Measurements from ENCODE around the gene FAR1.
A peak's percentile ranks its signal among the peaks of the same experiment; 100 is the strongest.

FAR1 gene

GRCh38 chr11:13695886-13696285 lies 27.4 kb downstream of the FAR1 start:
- TF ChIP-seq CTCF (IDR thresholded peaks at IDR 0.05; ENCODE audit: insufficient read depth, missing control alignments), result no peak
- DNase-seq (ENCODE audit: insufficient read length, low spot score) (no peak), FAIRE-seq (no peak)

DNA sequence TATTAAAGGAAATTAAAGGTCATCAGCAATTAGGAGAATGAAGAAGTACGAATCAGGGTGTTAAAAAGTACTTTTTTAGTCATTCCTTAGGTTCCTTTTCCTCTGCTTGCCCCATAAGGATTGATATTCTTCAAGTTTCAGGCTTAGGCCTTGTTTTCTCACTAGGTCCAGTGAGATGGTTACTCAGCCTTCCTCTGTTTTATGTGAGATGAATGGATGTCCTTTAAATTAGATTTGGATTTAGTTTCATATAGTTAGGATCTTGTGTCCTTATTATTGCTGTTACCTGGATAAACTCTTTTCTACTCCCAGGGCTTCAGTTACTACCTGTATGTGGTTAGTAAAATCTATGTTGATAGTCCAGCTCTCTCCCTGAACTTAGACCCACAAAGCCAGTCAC lies 29.2 kb downstream of the FAR1 start:
- FAIRE-seq (no peak), DNase-seq (ENCODE audit: insufficient read length, low spot score) (no peak)
- TF ChIP-seq CTCF (IDR thresholded peaks at IDR 0.05; ENCODE audit: insufficient read depth, missing control alignments), result no peak

DNA sequence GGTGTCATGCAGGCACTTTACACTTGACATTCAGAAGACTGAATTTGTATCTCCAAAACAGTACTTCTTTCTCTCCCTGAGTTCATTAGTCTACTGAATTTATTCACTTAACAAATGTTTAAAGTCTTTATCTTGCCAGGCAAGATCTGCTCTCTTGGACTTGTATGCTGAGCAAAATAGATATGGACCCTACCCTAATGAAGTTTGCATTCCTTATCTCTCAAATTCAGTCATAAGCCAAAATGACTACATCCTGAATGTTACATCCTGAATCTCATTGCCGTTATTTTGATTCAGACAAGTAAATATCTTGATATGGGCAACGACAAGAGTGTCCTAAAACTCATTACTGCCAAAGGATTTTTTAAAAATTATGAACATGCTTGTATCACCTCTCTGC lies 29.7 kb downstream of the FAR1 start:
- DNase-seq (ENCODE audit: insufficient read length, low spot score) (no peak), FAIRE-seq (no peak)
- no peak for TF ChIP-seq CTCF (IDR thresholded peaks at IDR 0.05; ENCODE audit: insufficient read depth, missing control alignments)

- DNase-seq (ENCODE audit: insufficient read length, low spot score) (no peak), FAIRE-seq (no peak)
- TF ChIP-seq CTCF (IDR thresholded peaks at IDR 0.05; ENCODE audit: insufficient read depth, missing control alignments), result no peak
Observed at GRCh38 chr11:13699041-13699440, 30.6 kb downstream of the FAR1 start.

DNA sequence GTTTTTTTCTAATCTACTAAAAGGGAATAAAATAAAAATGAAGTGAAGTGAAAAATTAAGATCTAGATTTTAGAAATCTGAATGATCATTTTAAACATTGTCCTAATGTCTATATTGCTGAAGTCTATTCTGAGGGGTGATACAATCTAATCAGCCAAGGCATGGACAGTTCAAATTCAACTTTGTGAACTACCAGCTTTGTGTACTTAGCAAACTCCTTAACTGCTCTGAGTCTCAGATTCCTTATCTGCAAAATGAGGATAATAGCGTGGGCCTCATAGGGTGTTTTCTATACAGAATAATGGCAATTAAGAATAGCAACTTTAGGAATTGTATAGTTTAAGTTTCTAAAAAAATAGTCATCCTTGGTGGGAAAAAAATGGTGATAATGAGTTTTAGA lies 31.4 kb downstream of the FAR1 start:
- DNase-seq (ENCODE audit: insufficient read length, low spot score) (no peak), FAIRE-seq (no peak)
- no peak for TF ChIP-seq CTCF (IDR thresholded peaks at IDR 0.05; ENCODE audit: insufficient read depth, missing control alignments)

DNA sequence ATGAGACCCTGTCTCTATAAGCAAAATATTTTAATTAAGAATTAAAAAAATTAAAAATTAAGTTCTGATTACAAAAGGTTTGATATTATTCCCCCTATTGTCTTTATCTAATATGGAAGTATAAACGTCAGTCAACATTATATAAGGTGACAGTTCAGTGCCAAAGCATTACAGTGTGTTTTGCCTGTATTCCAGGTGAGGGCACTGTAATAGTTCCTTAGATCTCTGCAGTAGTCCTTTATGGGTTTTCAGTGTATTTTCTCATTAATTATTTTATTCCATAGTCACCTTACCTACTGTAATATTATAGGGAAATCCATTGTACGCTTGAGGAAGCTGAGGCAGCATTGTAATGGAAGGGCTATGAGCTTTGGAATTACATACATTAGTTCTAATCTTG lies 33.0 kb downstream of the FAR1 start:
- peak; percentile 4 for TF ChIP-seq CTCF (IDR thresholded peaks at IDR 0.05; ENCODE audit: insufficient read depth, missing control alignments)
- DNase-seq (ENCODE audit: insufficient read length, low spot score), result no peak
- FAIRE-seq, result no peak

GRCh38 chr11:13702071-13702470 lies 33.6 kb downstream of the FAR1 start:
- no peak for FAIRE-seq
- no peak for DNase-seq (ENCODE audit: insufficient read length, low spot score)

More at GRCh38 chr11:13702071-13702470, 33.6 kb downstream of the FAR1 start:
- no peak for TF ChIP-seq CTCF (IDR thresholded peaks at IDR 0.05; ENCODE audit: insufficient read depth, missing control alignments)
